Activated naive CD4-positive, alpha-beta T cell treated with anti-CD3 and anti-CD28 coated beads for 36 hours (primary cell): Measurements from ENCODE around the gene GNPNAT1. TPM values are rescaled to one million over a fixed set of nuclear protein-coding genes. Genes with fewer than 3 reads are reported as not detected.

Experiments
- total RNA-seq, 2 experiments: library from RNA; stranded (reverse); gene quantifications; one replicate each; pipeline ENCODE4 v1.2.3, GENCODE V29; 2021

Gene GNPNAT1
- total RNA-seq, 2 experiments from 2014 or later = 26.1 to 26.9 TPM

Other genes starting within 250 kb of the GNPNAT1 start
- gene TXNDC16, start 239.1 kb downstream of the GNPNAT1 start, total RNA-seq = 1 to 10 TPM; 4.5 to 4.6 TPM
- gene GPR137C, start 238.8 kb downstream of the GNPNAT1 start, total RNA-seq = under 1 TPM in 1 of 2 experiments, not detected in 1; 0.07 TPM
- 10 to 100 TPM; 87.4 to 90.4 TPM for gene ERO1A, start 96.0 kb downstream of the GNPNAT1 start, total RNA-seq
- 100 to 1,000 TPM; 103 to 114 TPM for gene PSMC6, start 84.4 kb downstream of the GNPNAT1 start, total RNA-seq
- 10 to 100 TPM; 13.3 to 14.1 TPM for gene STYX, start 61.4 kb downstream of the GNPNAT1 start, total RNA-seq
- gene FERMT2, start 159.4 kb upstream of the GNPNAT1 start, total RNA-seq = 1 to 10 TPM; 2.8 to 3.0 TPM